CD4-positive, CD25-positive, alpha-beta regulatory T cell (primary cell): ENCODE data around the gene TPRG1L. TPM values are rescaled to one million over a fixed set of nuclear protein-coding genes. Genes with fewer than 3 reads are reported as not detected.
"Not testable (repeated sequence)": the region's sequence is repeated elsewhere in the genome, so short reads cannot be mapped to it uniquely, and the experiment has no call there.

Experiments used
- ATAC-seq, 2 donors: fragments of 150-1000 bp; cut with Tn5 transposase; one replicate each; pipeline ENCODE4 v1.10.0; 2021; ENCODE audit warnings: low read depth in 2 of 2, moderate number of reproducible peaks in 2 of 2, moderate library complexity in 1 of 2
- DNase-seq, 3 donors: peaks; one replicate each; pipeline versions ENCODE4 v3.0.0 to v3.0.0-alpha.2; 2012 to 2022; ENCODE audit warnings: mixed read lengths in 1 of 3
- H3K27ac ChIP-seq: one replicate; pipeline ENCODE4 v1.7.0; 2013; ENCODE audit warnings: mild to moderate bottlenecking, low read length; ENCODE audit not compliant: insufficient read depth, poor library complexity, severe bottlenecking
- H3K27me3 ChIP-seq: one replicate; pipeline ENCODE4 v1.7.0; 2013; ENCODE audit warnings: low read length; ENCODE audit not compliant: control insufficient read depth, insufficient read depth
- H3K36me3 ChIP-seq: one replicate; pipeline ENCODE4 v1.7.0; 2013; ENCODE audit warnings: mild to moderate bottlenecking, low read length, moderate library complexity; ENCODE audit not compliant: control insufficient read depth, insufficient read depth
- H3K4me1 ChIP-seq: 2 replicates; pipeline ENCODE4 v1.7.0; 2013; ENCODE audit warnings: mild to moderate bottlenecking, low read length; ENCODE audit not compliant: insufficient read depth, control insufficient read depth, poor library complexity, severe bottlenecking
- H3K4me3 ChIP-seq: one replicate; pipeline ENCODE4 v1.7.0; 2013; ENCODE audit warnings: low read depth, mild to moderate bottlenecking, low read length, moderate library complexity
- H3K9me3 ChIP-seq, 2 experiments: 1 replicate in 1 of 2; 2 replicates in 1 of 2; pipeline ENCODE4 v1.7.0; 2013; ENCODE audit warnings: low read length in 2 of 2, mild to moderate bottlenecking in 1 of 2, moderate library complexity in 1 of 2; ENCODE audit not compliant: control insufficient read depth in 2 of 2
- H3K27ac Mint-ChIP-seq, 3 donors: one replicate each; pipeline ENCODE4 v1.8.0; 2020 to 2022; ENCODE audit warnings: mild to moderate bottlenecking in 3 of 3, mixed read lengths in 3 of 3, moderate library complexity in 2 of 3
- H3K27me3 Mint-ChIP-seq: one replicate; pipeline ENCODE4 v1.8.0; 2022; ENCODE audit warnings: mild to moderate bottlenecking, mixed read lengths
- H3K36me3 Mint-ChIP-seq: one replicate; pipeline ENCODE4 v1.8.0; 2020; ENCODE audit warnings: mixed read lengths
- H3K4me1 Mint-ChIP-seq, 4 donors: one replicate each; pipeline ENCODE4 v1.8.0; 2020 to 2022; ENCODE audit warnings: mixed read lengths in 4 of 4, mild to moderate bottlenecking in 1 of 4
- H3K4me3 Mint-ChIP-seq, 4 donors: one replicate each; pipeline ENCODE4 v1.8.0; 2020 to 2022; ENCODE audit warnings: mild to moderate bottlenecking in 4 of 4, mixed read lengths in 4 of 4, moderate library complexity in 3 of 4
- H3K9me3 Mint-ChIP-seq, 7 donors: one replicate each; pipeline ENCODE4 v1.8.0; 2020 to 2022; ENCODE audit warnings: mixed read lengths in 7 of 7, mild to moderate bottlenecking in 3 of 7, moderate library complexity in 2 of 7
- polyA plus RNA-seq, 4 donors: library from polyadenylated mRNA; unstranded; fragments of 300-500 nt; fragmentation: Illumina TruSeq; gene quantifications; one replicate each; pipeline ENCODE4 v1.2.3, GENCODE V29; 2021
- total RNA-seq: library from RNA; stranded (reverse); gene quantifications from one replicate; pipeline ENCODE4 v1.2.3, GENCODE V29; 2022

The TPRG1L gene
- 26.9 TPM for total RNA-seq
- 10 to 100 TPM; 34.3 to 35.9 (median 35.1) TPM for polyA plus RNA-seq

DNA sequence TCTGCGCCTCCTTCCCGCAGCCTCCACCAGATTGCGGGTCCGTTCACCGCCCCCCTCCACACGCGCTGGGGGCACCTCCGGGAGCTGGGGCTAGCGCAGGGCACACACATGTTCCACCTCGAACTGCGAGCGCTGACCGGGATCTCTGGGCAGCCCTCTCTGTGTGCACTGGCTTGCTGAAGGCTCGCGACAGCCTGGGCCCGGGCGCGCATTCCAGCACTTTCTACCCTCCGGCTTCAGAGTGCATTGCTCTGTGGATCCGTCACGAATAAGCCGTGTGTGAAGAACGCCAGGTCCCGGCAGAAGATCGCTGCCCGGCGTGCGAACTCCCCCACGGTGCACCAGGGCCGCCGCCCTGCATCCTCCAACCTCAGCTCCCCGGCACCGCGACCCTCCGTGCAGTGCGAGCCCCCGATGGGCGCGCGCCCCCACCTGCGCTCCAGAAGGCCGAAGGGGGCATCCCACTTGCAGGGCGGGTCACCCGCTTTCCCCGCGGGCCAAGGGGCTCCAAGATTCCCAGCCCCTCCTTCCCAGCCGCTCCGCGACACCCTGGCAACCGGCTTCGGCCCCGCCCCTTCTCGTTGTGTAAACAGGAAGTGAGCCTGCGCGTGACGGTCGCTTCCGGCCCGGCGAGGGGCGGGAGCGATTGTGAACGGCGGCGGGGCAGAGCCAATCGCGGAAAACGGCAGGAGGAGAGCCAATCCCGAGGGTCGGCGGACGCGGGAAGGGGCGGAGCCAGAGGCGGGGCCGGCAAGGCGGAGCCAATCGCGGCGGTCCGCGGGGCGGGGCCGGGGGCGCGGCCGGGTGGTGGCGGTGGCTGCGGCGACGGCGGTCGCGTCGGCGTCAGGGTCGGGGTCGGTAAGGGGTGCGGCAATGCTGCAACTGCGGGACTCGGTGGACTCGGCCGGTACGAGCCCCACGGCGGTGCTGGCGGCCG lies at the start of gene TPRG1L:
TPRG1L (plus strand) TSS at position 816 of the 937 bp plus-strand sequence; CDS start at position 874, 58 bp downstream.
- H3K9me3 ChIP-seq: no peaks in the 10 kb centered on the region
- peaks cover 27% of the 10 kb centered on the region for H3K4me1 ChIP-seq
- Mint-ChIP-seq H3K9me3 (no peaks in the 10 kb centered on the region), H3K4me3 (peak within 1 kb of the TSS; percentile 97 to 100 (median 98)), H3K27me3 (no peaks in the 10 kb centered on the region), H3K36me3 (peaks cover 7% of the 10 kb centered on the region), H3K27ac (peak within 1 kb of the TSS; percentile 93 to 99 (median 99)), H3K4me1 (peaks cover 11 to 48% (median 29%) of the 10 kb centered on the region in 4 donors)
- H3K27me3 ChIP-seq: no peaks in the 10 kb centered on the region
- H3K27ac ChIP-seq: peak within 1 kb of the TSS; percentile 74
- H3K36me3 ChIP-seq: peaks cover 23% of the 10 kb centered on the region
- DNase-seq (peak; percentile 97 to 99 (median 97)), ATAC-seq (peak; percentile 95 to 96)
- H3K4me3 ChIP-seq: peak within 1 kb of the TSS; percentile 64

DNA sequence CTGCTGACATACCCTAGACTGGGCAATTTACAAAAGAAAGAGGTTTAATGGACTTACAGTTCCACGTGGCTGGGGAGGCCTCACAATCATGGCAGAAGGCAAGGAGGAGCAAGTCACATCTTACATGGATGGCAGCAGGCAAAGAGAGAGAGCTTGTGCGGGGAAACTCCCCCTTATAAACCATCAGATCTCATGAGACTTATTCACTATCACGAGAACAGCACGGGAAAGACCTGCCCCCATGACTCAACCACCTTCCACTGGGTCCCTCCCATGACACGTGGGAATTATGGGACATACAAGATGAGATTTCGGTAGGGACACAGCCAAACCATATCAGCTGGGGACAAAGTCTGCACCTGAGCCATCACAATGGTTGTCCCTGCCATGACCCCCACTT lies 49.3 kb upstream of the TPRG1L start:
- H3K4me1 ChIP-seq, H3K36me3 ChIP-seq, H3K27me3 Mint-ChIP-seq, H3K4me3 Mint-ChIP-seq, H3K36me3 Mint-ChIP-seq, DNase-seq, H3K27ac ChIP-seq, H3K27ac Mint-ChIP-seq, H3K9me3 ChIP-seq, H3K9me3 Mint-ChIP-seq, H3K4me1 Mint-ChIP-seq, H3K4me3 ChIP-seq, ATAC-seq, H3K27me3 ChIP-seq: not testable (repeated sequence)

- H3K36me3 Mint-ChIP-seq: no peaks in the 10 kb centered on the region
- H3K27ac Mint-ChIP-seq: no peak overlapping the region
- no peak overlapping the region for H3K4me3 Mint-ChIP-seq
- H3K9me3 ChIP-seq: no peaks in the 10 kb centered on the region
- no peaks in the 10 kb centered on the region for H3K4me1 ChIP-seq
- no peaks in the 10 kb centered on the region for H3K27me3 ChIP-seq
- H3K9me3 Mint-ChIP-seq: peaks cover 0 to 1% (median 0%) of the 10 kb centered on the region in 7 donors
- DNase-seq (no peak), ATAC-seq (no peak)
- H3K4me1 Mint-ChIP-seq: no peaks in the 10 kb centered on the region
- no peak overlapping the region for H3K4me3 ChIP-seq
- no peak overlapping the region for H3K27ac ChIP-seq
- no peaks in the 10 kb centered on the region for H3K27me3 Mint-ChIP-seq
- H3K36me3 ChIP-seq: no peaks in the 10 kb centered on the region
Observed at GRCh38 chr1:3575993-3576392, 48.8 kb upstream of the TPRG1L start.

DNA sequence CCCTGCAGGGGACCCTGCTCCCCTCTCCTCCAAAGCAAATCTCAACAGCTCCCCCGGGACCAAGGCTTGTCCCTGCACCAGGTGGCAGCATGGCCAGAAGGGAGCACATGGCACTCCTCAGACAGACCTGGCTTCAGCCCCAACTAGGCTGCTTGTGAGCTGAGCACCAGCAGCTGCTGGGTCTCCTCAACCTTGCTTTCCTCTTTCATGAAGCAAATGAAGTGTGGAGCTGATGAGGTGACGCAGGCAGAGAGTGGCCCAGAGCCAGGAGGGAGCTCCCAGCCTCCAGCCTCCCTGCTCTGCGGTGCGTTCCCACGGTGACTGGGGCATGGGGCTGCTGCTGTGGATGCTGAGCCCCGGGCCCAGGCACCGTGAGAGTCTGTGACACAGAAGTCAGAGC lies 47.5 kb upstream of the TPRG1L start:
- no peaks in the 10 kb centered on the region for H3K4me1 Mint-ChIP-seq
- no peaks in the 10 kb centered on the region for H3K4me1 ChIP-seq
- no peaks in the 10 kb centered on the region for H3K36me3 ChIP-seq
- H3K27me3 ChIP-seq: no peaks in the 10 kb centered on the region
- peaks cover 0 to 1% (median 0%) of the 10 kb centered on the region in 7 donors for H3K9me3 Mint-ChIP-seq
- H3K4me3 ChIP-seq: no peak overlapping the region
- DNase-seq (no peak), ATAC-seq (no peak)
- H3K27me3 Mint-ChIP-seq: no peaks in the 10 kb centered on the region
- H3K4me3 Mint-ChIP-seq: no peak overlapping the region
- H3K36me3 Mint-ChIP-seq: no peaks in the 10 kb centered on the region
- no peaks in the 10 kb centered on the region for H3K9me3 ChIP-seq
- H3K27ac ChIP-seq: no peak overlapping the region
- H3K27ac Mint-ChIP-seq: no peak overlapping the region

- DNase-seq (no peak), ATAC-seq (no peak)
- H3K27ac ChIP-seq: no peak overlapping the region
- Mint-ChIP-seq H3K4me3 (no peak overlapping the region), H3K9me3 (peaks cover 0 to 2% (median 0%) of the 10 kb centered on the region in 7 donors), H3K27me3 (no peaks in the 10 kb centered on the region), H3K36me3 (no peaks in the 10 kb centered on the region), H3K27ac (no peak overlapping the region), H3K4me1 (no peaks in the 10 kb centered on the region)
- no peaks in the 10 kb centered on the region for H3K36me3 ChIP-seq
- H3K27me3 ChIP-seq: no peaks in the 10 kb centered on the region
- H3K9me3 ChIP-seq: no peaks in the 10 kb centered on the region
- no peak overlapping the region for H3K4me3 ChIP-seq
- H3K4me1 ChIP-seq: no peaks in the 10 kb centered on the region
Observed at GRCh38 chr1:3577711-3578432, 46.9 kb upstream of the TPRG1L start.

- Mint-ChIP-seq H3K4me1 (no peaks in the 10 kb centered on the region), H3K27me3 (no peaks in the 10 kb centered on the region), H3K9me3 (peaks cover 0 to 2% (median 0%) of the 10 kb centered on the region in 7 donors), H3K36me3 (no peaks in the 10 kb centered on the region), H3K4me3 (no peak overlapping the region), H3K27ac (no peak overlapping the region)
- no peak for ATAC-seq
- Histone ChIP-seq H3K27ac (no peak overlapping the region), H3K4me3 (no peak overlapping the region), H3K9me3 (no peaks in the 10 kb centered on the region), H3K36me3 (no peaks in the 10 kb centered on the region), H3K27me3 (no peaks in the 10 kb centered on the region), H3K4me1 (no peaks in the 10 kb centered on the region)
- DNase-seq: no peak
Observed at GRCh38 chr1:3578433-3578805, 46.4 kb upstream of the TPRG1L start.

DNA sequence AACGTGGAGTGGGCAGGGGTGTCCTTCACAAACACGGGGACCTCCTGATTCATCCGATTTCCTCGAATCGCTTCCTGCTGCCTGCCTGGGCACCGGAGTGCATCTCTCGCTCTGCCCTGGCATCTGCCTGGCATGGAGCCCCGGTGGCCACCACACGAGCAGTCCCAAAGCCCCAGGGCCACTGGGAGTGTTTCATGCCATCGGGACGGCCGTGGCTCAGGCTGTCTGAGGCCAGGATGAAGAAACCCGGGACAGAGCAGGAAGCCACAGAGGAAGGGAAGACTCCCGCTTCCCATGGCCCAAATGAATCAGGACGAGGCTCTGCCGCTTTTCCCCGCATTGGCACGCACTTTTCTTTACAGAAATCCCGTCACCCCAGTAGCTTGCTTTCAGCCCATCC lies 45.9 kb upstream of the TPRG1L start:
- ATAC-seq (no peak), DNase-seq (no peak)
- no peaks in the 10 kb centered on the region for H3K36me3 Mint-ChIP-seq
- H3K36me3 ChIP-seq: no peaks in the 10 kb centered on the region
- H3K4me1 Mint-ChIP-seq: no peaks in the 10 kb centered on the region
- no peaks in the 10 kb centered on the region for H3K9me3 ChIP-seq
- no peaks in the 10 kb centered on the region for H3K27me3 ChIP-seq
- no peak overlapping the region for H3K4me3 ChIP-seq
- peaks cover 0 to 2% (median 0%) of the 10 kb centered on the region in 7 donors for H3K9me3 Mint-ChIP-seq
- H3K4me1 ChIP-seq: no peaks in the 10 kb centered on the region
- H3K27ac Mint-ChIP-seq: no peak overlapping the region
- H3K4me3 Mint-ChIP-seq: no peak overlapping the region
- H3K27ac ChIP-seq: no peak overlapping the region
- no peaks in the 10 kb centered on the region for H3K27me3 Mint-ChIP-seq
